Sigmoid colon (tissue), 7 donors: ENCODE measurements around the gene PLEKHM2. TPM values are rescaled to one million over a fixed set of nuclear protein-coding genes. Genes with fewer than 3 reads are reported as not detected.

Experiments
- DNase-seq: peaks from one replicate; pipeline ENCODE4 v3.0.0-alpha.2; 2019
- H3K27ac ChIP-seq, 4 donors: fragments of 200-600 bp; sonication (generic); one replicate each; pipeline ENCODE4 v1.5.1; 2016 to 2019; ENCODE audit warnings: mild to moderate bottlenecking in 1 of 4
- H3K27me3 ChIP-seq, 3 donors: fragments of 200-600 bp; sonication (generic); one replicate each; pipeline ENCODE4 v1.5.1; 2019; ENCODE audit warnings: mild to moderate bottlenecking in 1 of 3
- H3K36me3 ChIP-seq, 4 donors: fragments of 200-600 bp; sonication (generic); one replicate each; pipeline ENCODE4 v1.5.1; 2016 to 2019
- H3K4me1 ChIP-seq, 4 donors: fragments of 200-600 bp; sonication (generic); one replicate each; pipeline ENCODE4 v1.5.1; 2017 to 2019
- H3K4me3 ChIP-seq, 4 donors: fragments of 200-600 bp; sonication (generic); one replicate each; pipeline ENCODE4 v1.5.1; 2017 to 2019; ENCODE audit warnings: mild to moderate bottlenecking in 2 of 4, moderate library complexity in 1 of 4
- H3K9me3 ChIP-seq, 4 donors: fragments of 200-600 bp in 3 of 4; sonication (generic) in 3 of 4; one replicate each; pipeline versions ENCODE4 v1.5.1 to v1.6.1; 2013 to 2019
- CTCF ChIP-seq, 4 experiments: fragments of 450-650 bp in 3 of 4; fragments of 200-600 bp in 1 of 4; IDR thresholded peaks; one replicate each; pipeline ENCODE4 v1.5.1; 2016 to 2019; ENCODE audit warnings: antibody characterized with exemption in 4 of 4, mild to moderate bottlenecking in 3 of 4, moderate library complexity in 2 of 4
- EP300 ChIP-seq, 4 donors: sonication (generic); formaldehyde crosslinking; IDR thresholded peaks; one replicate each; pipeline ENCODE4 v1.6.1; 2017; ENCODE audit warnings: antibody characterized with exemption in 4 of 4
- POLR2A ChIP-seq, 2 donors: fragments of 450-650 bp; IDR thresholded peaks; one replicate each; pipeline ENCODE4 v1.6.1; 2016; ENCODE audit warnings: antibody characterized with exemption in 2 of 2, mild to moderate bottlenecking in 2 of 2, moderate library complexity in 2 of 2
- POLR2AphosphoS5 ChIP-seq, 4 donors: sonication (generic); formaldehyde crosslinking; IDR thresholded peaks; one replicate each; pipeline ENCODE4 v1.6.1; 2017; ENCODE audit warnings: antibody characterized with exemption in 4 of 4
- WGBS, 2 donors: extraction: QIAGEN DNeasy Blood & Tissue Kit; methylation state at CpG; one replicate each; pipeline ENCODE4 v1.1.7; 2013; 5-methylcytosine and 5-hydroxymethylcytosine counted together
- intact Hi-C: fragments of 100-400 bp; cut with DNase I; formaldehyde crosslinking; loops from one replicate; pipeline ENCODE4 v1.15.1; 2023
- polyA plus RNA-seq, 3 donors: library from polyadenylated mRNA; stranded (reverse); fragments of 200-250 nt; gene quantifications; one replicate each; pipeline ENCODE4 v1.2.3, GENCODE V29; 2013
- total RNA-seq, 4 donors: library from RNA; depleted of rRNA; stranded (reverse); fragments of >200 nt; gene quantifications; one replicate each; pipeline ENCODE4 v1.1.0, GENCODE V29; 2016
- donor health status: healthy with polysubstance abuse.
- donor health status: Bipolar disorder and iron deficiency.
- donor health status: healthy.

PLEKHM2 gene
- total and polyA plus RNA-seq, 7 donors = 19.8 to 49.6 (median 28.9) TPM

- DNase-seq = no peak
- H3K27ac ChIP-seq = no peak overlapping the region
- no peak overlapping the region for H3K4me3 ChIP-seq
- no peaks in the 10 kb centered on the region for H3K36me3 ChIP-seq
- intact Hi-C loops = no loop called here
- H3K9me3 ChIP-seq = no peaks in the 10 kb centered on the region
- no peaks in the 10 kb centered on the region for H3K27me3 ChIP-seq
- 58 to 69% methylated on average over 19 of the region's 19 CpGs for WGBS, 2 donors
- TF ChIP-seq EP300 (IDR thresholded peaks at IDR 0.05) (no peak), CTCF (IDR thresholded peaks at IDR 0.05) (no peak), POLR2A (IDR thresholded peaks at IDR 0.05) (no peak), POLR2AphosphoS5 (IDR thresholded peaks at IDR 0.05) (no peak)
- H3K4me1 ChIP-seq = no peaks in the 10 kb centered on the region
Observed at GRCh38 chr1:15749399-15750291, 65.5 kb downstream of the PLEKHM2 start.

- no peaks in the 10 kb centered on the region for H3K9me3 ChIP-seq
- intact Hi-C loops = no loop called here
- H3K27ac ChIP-seq = no peak overlapping the region
- no peak for TF ChIP-seq CTCF (IDR thresholded peaks at IDR 0.05)
- TF ChIP-seq POLR2AphosphoS5 (IDR thresholded peaks at IDR 0.05) = no peak
- no peak for TF ChIP-seq EP300 (IDR thresholded peaks at IDR 0.05)
- no peak for TF ChIP-seq POLR2A (IDR thresholded peaks at IDR 0.05)
- 90 to 94% methylated on average over 12 of the region's 12 CpGs for WGBS, 2 donors
- DNase-seq = no peak
- H3K36me3 ChIP-seq = no peaks in the 10 kb centered on the region
- no peaks in the 10 kb centered on the region for H3K27me3 ChIP-seq
- peaks cover 0 to 5% (median 0%) of the 10 kb centered on the region in 4 donors for H3K4me1 ChIP-seq
- no peak overlapping the region for H3K4me3 ChIP-seq
Observed at GRCh38 chr1:15750924-15751323, 66.8 kb downstream of the PLEKHM2 start.

- Histone ChIP-seq H3K36me3 (no peaks in the 10 kb centered on the region), H3K27me3 (no peaks in the 10 kb centered on the region), H3K9me3 (no peaks in the 10 kb centered on the region), H3K4me3 (no peak overlapping the region), H3K4me1 (peaks cover 0 to 6% (median 0%) of the 10 kb centered on the region in 4 donors), H3K27ac (no peak overlapping the region)
- no peak for DNase-seq
- WGBS, 2 donors = 86 to 88% methylated on average over 10 of the region's 10 CpGs
- TF ChIP-seq EP300 (IDR thresholded peaks at IDR 0.05) = no peak
- TF ChIP-seq POLR2AphosphoS5 (IDR thresholded peaks at IDR 0.05) = no peak
- TF ChIP-seq POLR2A (IDR thresholded peaks at IDR 0.05) = no peak
- TF ChIP-seq CTCF (IDR thresholded peaks at IDR 0.05) = no peak
- intact Hi-C loops = no loop called here
Observed at GRCh38 chr1:15751717-15752116, 67.6 kb downstream of the PLEKHM2 start.

- H3K36me3 ChIP-seq = no peaks in the 10 kb centered on the region
- H3K27me3 ChIP-seq = peaks cover 0 to 1% (median 0%) of the 10 kb centered on the region in 3 donors
- DNase-seq = no peak
- no peak overlapping the region for H3K27ac ChIP-seq
- H3K4me3 ChIP-seq = no peak overlapping the region
- intact Hi-C loops = no loop called here
- H3K4me1 ChIP-seq = peaks cover 0 to 18% (median 11%) of the 10 kb centered on the region in 4 donors
- H3K9me3 ChIP-seq = no peaks in the 10 kb centered on the region
- WGBS, 2 donors = 84 to 92% methylated on average over 10 of the region's 10 CpGs
- TF ChIP-seq POLR2A (IDR thresholded peaks at IDR 0.05) = no peak
- no peak for TF ChIP-seq CTCF (IDR thresholded peaks at IDR 0.05)
- TF ChIP-seq POLR2AphosphoS5 (IDR thresholded peaks at IDR 0.05) = no peak
- no peak for TF ChIP-seq EP300 (IDR thresholded peaks at IDR 0.05)
Observed at GRCh38 chr1:15753776-15754175, 69.7 kb downstream of the PLEKHM2 start.
